Adrenal gland (tissue), 12 donors: Measurements from ENCODE around the gene TFRC. TPM values are rescaled to one million over a fixed set of nuclear protein-coding genes. Genes with fewer than 3 reads are reported as not detected.

Experiments used
- DNase-seq, 7 donors: peaks; one replicate each; pipeline ENCODE4 v3.0.0-alpha.2; 2019 to 2020
- H3K27ac ChIP-seq, 5 donors: fragments of 200-600 bp; sonication (generic) in 4 of 5; 1 replicate in 3 of 5; 2 replicates in 2 of 5; pipeline versions ENCODE4 v1.5.1 to v1.8.0; 2016 to 2020; ENCODE audit warnings: mild to moderate bottlenecking in 1 of 5
- H3K27me3 ChIP-seq: fragments of 200-600 bp; 2 replicates; pipeline ENCODE4 v1.8.0; 2021
- H3K36me3 ChIP-seq, 2 donors: fragments of 200-600 bp; replicated peaks in 1 of 2; 1 replicate in 1 of 2; 2 replicates in 1 of 2; pipeline versions ENCODE4 v1.5.1 to v1.8.0; 2018 to 2022
- H3K4me1 ChIP-seq, 2 donors: fragments of 200-600 bp; replicated peaks in 1 of 2; 1 replicate in 1 of 2; 2 replicates in 1 of 2; pipeline versions ENCODE4 v1.5.1 to v1.8.0; 2018 to 2021
- H3K4me3 ChIP-seq, 4 donors: fragments of 200-600 bp; sonication (generic) in 3 of 4; one replicate each; pipeline ENCODE4 v1.5.1; 2016 to 2018
- H3K9me3 ChIP-seq, 3 donors: fragments of 200-600 bp; sonication (generic) in 1 of 3; replicated peaks in 1 of 3; 1 replicate in 2 of 3; 2 replicates in 1 of 3; pipeline versions ENCODE4 v1.5.1 to v1.8.0; 2016 to 2021
- CTCF ChIP-seq, 6 experiments: fragments of 450-650 bp in 4 of 6; fragments of 200-600 bp in 2 of 6; sonication (generic) in 1 of 6; IDR thresholded peaks; 1 replicate in 5 of 6; 2 replicates in 1 of 6; pipeline versions ENCODE4 v1.5.1 to v1.8.0; 2016 to 2021; ENCODE audit warnings: antibody characterized with exemption in 6 of 6, mild to moderate bottlenecking in 2 of 6, moderate library complexity in 1 of 6
- POLR2A ChIP-seq, 2 donors: fragments of 450-650 bp; IDR thresholded peaks; one replicate each; pipeline ENCODE4 v1.6.1; 2017; ENCODE audit warnings: antibody characterized with exemption in 2 of 2, mild to moderate bottlenecking in 2 of 2, moderate library complexity in 1 of 2
- WGBS, 4 donors: extraction: QIAGEN DNeasy Blood & Tissue Kit in 2 of 4; methylation state at CpG; one replicate each; pipeline versions ENCODE4 v1.1.5 to v1.1.7; 2013 to 2017; 5-methylcytosine and 5-hydroxymethylcytosine counted together
- intact Hi-C, 2 donors: fragments of 100-400 bp; cut with DNase I; formaldehyde crosslinking; loops; one replicate each; pipeline versions ENCODE4 v1.14.1 to v1.15.0; 2022 to 2023
- polyA plus RNA-seq, 3 donors: library from polyadenylated mRNA; stranded (reverse); fragments of 200-250 nt in 2 of 3; fragments of 350-450 nt in 1 of 3; fragmentation: Illumina TruSeq in 1 of 3; extraction: RNeasy Lipid Tissue Mini Kit (QIAGEN cat#74804) in 1 of 3; gene quantifications; one replicate each; pipeline ENCODE4 v1.2.3, GENCODE V29; 2013 to 2014
- total RNA-seq, 9 donors: library from RNA; depleted of rRNA in 4 of 9; stranded (reverse); fragments of >200 nt in 4 of 9; fragments of 120-200 nt in 1 of 9; fragmentation: NEBNext Ultra II Directional in 1 of 9; extraction: Animal tissue kit (Norgen Biotek cat#: 25700) in 1 of 9; gene quantifications; one replicate each; pipeline versions ENCODE4 v1.1.0 to v1.2.4, GENCODE V29; 2013 to 2023
- donor health status: healthy with polysubstance abuse.
- donor health status: Bipolar disorder and iron deficiency.
- donor health status: DM: yes; HTN: yes; CAD: no.
- donor health status: DM: no; HTN: no; CAD: no.
- donor health status: DM: no; HTN: no; CAD: no.
- donor health status: DM: yes; HTN: yes; CAD: no.

Gene TFRC
- total and polyA plus RNA-seq, 12 donors = 7.3 to 414 (median 60.8) TPM

GRCh38 chr3:196055240-196055639 is 26.6 kb downstream of the TFRC start:
- 89 to 93% (median 90%) methylated on average over 8 of the region's 8 CpGs for WGBS, 4 donors
- Histone ChIP-seq H3K4me3 (no peak overlapping the region), H3K4me1 (no peaks in the 10 kb centered on the region), H3K27me3 (no peaks in the 10 kb centered on the region), H3K36me3 (peaks cover 0 to 100% of the 10 kb centered on the region in 2 donors), H3K9me3 (no peaks in the 10 kb centered on the region), H3K27ac (peak overlapping the region in 2 of 5 donors; percentile 36 to 51)
- no peak for DNase-seq
- intact Hi-C loops = no loop called here
- TF ChIP-seq POLR2A (IDR thresholded peaks at IDR 0.05) (no peak), CTCF (IDR thresholded peaks at IDR 0.05) (no peak)

GRCh38 chr3:196054661-196055060 is 27.2 kb downstream of the TFRC start:
- no peak overlapping the region for H3K27ac ChIP-seq
- peaks cover 0 to 95% of the 10 kb centered on the region in 2 donors for H3K36me3 ChIP-seq
- intact Hi-C loops = no loop called here

GRCh38 chr3:196053487-196053886 is 28.4 kb downstream of the TFRC start:
- Histone ChIP-seq H3K27ac (no peak overlapping the region), H3K27me3 (no peaks in the 10 kb centered on the region), H3K4me1 (peaks cover 4 to 10% of the 10 kb centered on the region in 2 donors), H3K36me3 (peaks cover 0 to 83% of the 10 kb centered on the region in 2 donors), H3K4me3 (no peak overlapping the region), H3K9me3 (no peaks in the 10 kb centered on the region)
- no peak for DNase-seq
- TF ChIP-seq CTCF (IDR thresholded peaks at IDR 0.05) = no peak
- TF ChIP-seq POLR2A (IDR thresholded peaks at IDR 0.05) = no peak
- 94 to 98% (median 97%) methylated on average over 7 of the region's 7 CpGs for WGBS, 4 donors
- intact Hi-C loops = no loop called here

More at GRCh38 chr3:196054661-196055060, 27.2 kb downstream of the TFRC start:
- peaks cover 0 to 3% of the 10 kb centered on the region in 2 donors for H3K4me1 ChIP-seq
- H3K4me3 ChIP-seq = no peak overlapping the region
- no peaks in the 10 kb centered on the region for H3K9me3 ChIP-seq
- TF ChIP-seq POLR2A (IDR thresholded peaks at IDR 0.05) (no peak), CTCF (IDR thresholded peaks at IDR 0.05) (no peak)
- WGBS, 4 donors = 89 to 98% (median 96%) methylated on average over 10 of the region's 10 CpGs
- no peak for DNase-seq
- H3K27me3 ChIP-seq = no peaks in the 10 kb centered on the region

GRCh38 chr3:196051282-196052076 is 30.4 kb downstream of the TFRC start:
- intact Hi-C loops = no loop called here
- WGBS, 4 donors = 89 to 95% (median 93%) methylated on average over 6 of the region's 6 CpGs
- no peak overlapping the region for H3K27ac ChIP-seq
- H3K27me3 ChIP-seq = no peaks in the 10 kb centered on the region
- peaks cover 4 to 10% of the 10 kb centered on the region in 2 donors for H3K4me1 ChIP-seq
- peaks cover 0 to 63% of the 10 kb centered on the region in 2 donors for H3K36me3 ChIP-seq
- TF ChIP-seq POLR2A (IDR thresholded peaks at IDR 0.05) (no peak), CTCF (IDR thresholded peaks at IDR 0.05) (no peak)
- no peaks in the 10 kb centered on the region for H3K9me3 ChIP-seq
- DNase-seq = no peak
- H3K4me3 ChIP-seq = no peak overlapping the region
